HL-60/S4 treated with phorbol 12-myristate 13-acetate at 8.2 ng/mL for 4 days and 3 days (cell line): ENCODE data around the gene ANKRD13B.

Source experiments
- in situ Hi-C: fragments of 300-500 bp; cut with MboI; formaldehyde crosslinking; loops from 2 replicates; pipeline ENCODE4 v1.15.0; 2022; ENCODE audit warnings: low sequenced_read_pairs

ANKRD13B gene

GRCh38 chr17:29616300-29617048, 23.5 kb downstream of the ANKRD13B start:
- in situ Hi-C loops: no loop called here

- in situ Hi-C loops: no loop called here
These were observed 24.2 kb downstream of the ANKRD13B start for GRCh38 chr17:29617125-29617480.

- in situ Hi-C loops: no loop called here
These were observed 24.7 kb downstream of the ANKRD13B start for GRCh38 chr17:29617481-29618271.

GRCh38 chr17:29618272-29619065, 25.5 kb downstream of the ANKRD13B start:
- in situ Hi-C loops: no loop called here

GRCh38 chr17:29619251-29619650, 26.3 kb downstream of the ANKRD13B start:
- in situ Hi-C loops: no loop called here

GRCh38 chr17:29620271-29620670, 27.3 kb downstream of the ANKRD13B start:
- in situ Hi-C loops: no loop called here

- in situ Hi-C loops: no loop called here
These were observed 28.0 kb downstream of the ANKRD13B start for GRCh38 chr17:29620779-29621500.

GRCh38 chr17:29621751-29622194, 28.8 kb downstream of the ANKRD13B start:
- in situ Hi-C loops: no loop called here

- in situ Hi-C loops: no loop called here
These were observed 29.7 kb downstream of the ANKRD13B start, which contains the start of gene CORO6 for GRCh38 chr17:29622337-29623282. TSS of gene CORO6 (minus strand) at chr17:29622912. CDS start at chr17:29621421, 1,491 bp downstream.

GRCh38 chr17:29623283-29623647, 30.3 kb downstream of the ANKRD13B start:
- in situ Hi-C loops: no loop called here

- in situ Hi-C loops: no loop called here
These were observed 31.7 kb downstream of the ANKRD13B start for GRCh38 chr17:29624586-29624985.

- in situ Hi-C loops: loop anchor here (25.0 kb wide), 2 partner anchors 162 to 462 kb away; no protein-coding TSS in a partner anchor
These were observed 32.3 kb downstream of the ANKRD13B start for GRCh38 chr17:29625037-29625750.

GRCh38 chr17:29627951-29628350, 35.0 kb downstream of the ANKRD13B start:
- in situ Hi-C loops: loop anchor here (25.0 kb wide), 2 partner anchors 159 to 459 kb away; no protein-coding TSS in a partner anchor

- in situ Hi-C loops: loop anchor here (25.0 kb wide), 2 partner anchors 159 to 459 kb away; no protein-coding TSS in a partner anchor
These were observed 35.7 kb downstream of the ANKRD13B start for GRCh38 chr17:29628644-29629043.

- in situ Hi-C loops: loop anchor here (25.0 kb wide), 2 partner anchors 157 to 457 kb away; no protein-coding TSS in a partner anchor
These were observed 36.9 kb downstream of the ANKRD13B start for GRCh38 chr17:29629839-29630238.

GRCh38 chr17:29630630-29631193, 37.8 kb downstream of the ANKRD13B start:
- in situ Hi-C loops: loop anchor here (25.0 kb wide), 2 partner anchors 157 to 457 kb away; no protein-coding TSS in a partner anchor

GRCh38 chr17:29633886-29634285, 41.0 kb downstream of the ANKRD13B start:
- in situ Hi-C loops: loop anchor here (25.0 kb wide), 2 partner anchors 153 to 453 kb away; no protein-coding TSS in a partner anchor

- in situ Hi-C loops: loop anchor here (25.0 kb wide), 2 partner anchors 147 to 447 kb away; no protein-coding TSS in a partner anchor
These were observed 47.5 kb downstream of the ANKRD13B start for GRCh38 chr17:29640413-29640812.
